HG03460 (cell line): ENCODE results near the gene OLAH.

Source experiments
- ATAC-seq: cut with Tn5 transposase; IDR thresholded peaks from one replicate; pipeline ENCODE4 v1.9.1; 2021; ENCODE audit not compliant: unreplicated experiment

Gene OLAH

DNA sequence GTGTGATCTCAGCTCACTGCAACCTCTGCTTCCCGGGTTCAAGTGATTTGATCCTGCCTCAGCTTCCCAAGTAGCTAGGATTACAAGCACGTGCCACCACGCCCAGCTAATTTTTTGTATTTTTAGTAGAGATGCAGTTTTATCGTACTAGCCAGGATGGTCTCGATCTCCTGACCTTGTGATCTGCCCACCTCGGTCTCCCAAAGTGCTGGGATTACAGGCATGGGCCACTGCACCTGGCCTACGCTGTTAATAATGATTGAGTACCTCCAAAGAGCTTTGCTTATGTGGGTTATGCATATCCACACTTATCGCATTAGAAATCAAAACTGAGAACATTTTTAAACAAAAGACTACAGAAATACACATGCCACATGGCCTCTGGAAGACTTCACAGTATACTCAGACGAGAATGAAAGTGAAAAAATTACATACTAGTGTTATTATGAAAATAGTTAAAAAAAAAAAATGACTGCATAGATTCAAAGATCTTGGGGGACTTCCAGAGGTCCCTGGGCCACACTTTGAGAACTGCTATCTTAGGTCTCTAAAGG lies 78.8 kb downstream of the OLAH start:
- ATAC-seq = peak; percentile 85
